H1 (cell line): ENCODE measurements around the gene MORC4. TPM values are rescaled to one million over a fixed set of nuclear protein-coding genes. Genes with fewer than 3 reads are reported as not detected.
A peak's percentile ranks its signal among the peaks of the same experiment; 100 is the strongest.

ENCODE experiments used
- FOSL1 ChIP-seq: IDR thresholded peaks from 2 replicates; pipeline ENCODE4 v1.6.1; 2011; ENCODE audit warnings: mild to moderate bottlenecking, low read depth, low read length, moderate library complexity; ENCODE audit not compliant: insufficient read depth
- JUN ChIP-seq: IDR thresholded peaks from 2 replicates; pipeline ENCODE4 v1.6.1; 2011; ENCODE audit warnings: low read depth, mild to moderate bottlenecking, improper control_type of control experiment, low read length
- TAF7 ChIP-seq: optimal IDR thresholded peaks from 2 replicates; pipeline ENCODE3; 2011; ENCODE audit warnings: low read depth, mild to moderate bottlenecking, inconsistent platforms, low read length, moderate library complexity, borderline replicate concordance
- polyA plus RNA-seq, 7 experiments: library from polyadenylated mRNA; depleted of rRNA in 3 of 7; stranded (reverse) in 5 of 7; unstranded in 2 of 7; fragments of >200 nt in 5 of 7; fragments of 200-250 nt in 2 of 7; gene quantifications; 1 replicate in 5 of 7; 2 replicates in 1 of 7; 4 replicates in 1 of 7; pipeline versions ENCODE4 v1.2.1 to v1.2.3, GENCODE V29; 2011 to 2013; ENCODE audit warnings: missing spikeins in 2 of 7, mixed read lengths in 2 of 7
- total RNA-seq: library from RNA; stranded (reverse); fragmentation: NEBNext Ultra II Directional; extraction: Animal tissue kit (Norgen Biotek cat#: 25700); gene quantifications from 2 replicates; pipeline ENCODE4 v1.2.1, GENCODE V29; 2021
- TF ChIP-seq, protein P1 (sequence below), 3 experiments: IDR thresholded peaks; 1 replicate in 2 of 3; 2 replicates in 1 of 3; pipeline versions ENCODE4 v1.5.1 to v1.6.1; 2011; ENCODE audit warnings: low read length in 3 of 3, mild to moderate bottlenecking in 3 of 3, inconsistent platforms in 2 of 3, low read depth in 1 of 3, moderate library complexity in 1 of 3; ENCODE audit not compliant: insufficient read depth in 1 of 3; ENCODE audit errors: control extremely low read depth in 1 of 3

The MORC4 gene
- total and polyA plus RNA-seq, 2 of the 8 experiments (the other 6 are each of a cell fraction or from before 2014, with no cell fraction given) = 1.4 to 2.5 TPM

DNA sequence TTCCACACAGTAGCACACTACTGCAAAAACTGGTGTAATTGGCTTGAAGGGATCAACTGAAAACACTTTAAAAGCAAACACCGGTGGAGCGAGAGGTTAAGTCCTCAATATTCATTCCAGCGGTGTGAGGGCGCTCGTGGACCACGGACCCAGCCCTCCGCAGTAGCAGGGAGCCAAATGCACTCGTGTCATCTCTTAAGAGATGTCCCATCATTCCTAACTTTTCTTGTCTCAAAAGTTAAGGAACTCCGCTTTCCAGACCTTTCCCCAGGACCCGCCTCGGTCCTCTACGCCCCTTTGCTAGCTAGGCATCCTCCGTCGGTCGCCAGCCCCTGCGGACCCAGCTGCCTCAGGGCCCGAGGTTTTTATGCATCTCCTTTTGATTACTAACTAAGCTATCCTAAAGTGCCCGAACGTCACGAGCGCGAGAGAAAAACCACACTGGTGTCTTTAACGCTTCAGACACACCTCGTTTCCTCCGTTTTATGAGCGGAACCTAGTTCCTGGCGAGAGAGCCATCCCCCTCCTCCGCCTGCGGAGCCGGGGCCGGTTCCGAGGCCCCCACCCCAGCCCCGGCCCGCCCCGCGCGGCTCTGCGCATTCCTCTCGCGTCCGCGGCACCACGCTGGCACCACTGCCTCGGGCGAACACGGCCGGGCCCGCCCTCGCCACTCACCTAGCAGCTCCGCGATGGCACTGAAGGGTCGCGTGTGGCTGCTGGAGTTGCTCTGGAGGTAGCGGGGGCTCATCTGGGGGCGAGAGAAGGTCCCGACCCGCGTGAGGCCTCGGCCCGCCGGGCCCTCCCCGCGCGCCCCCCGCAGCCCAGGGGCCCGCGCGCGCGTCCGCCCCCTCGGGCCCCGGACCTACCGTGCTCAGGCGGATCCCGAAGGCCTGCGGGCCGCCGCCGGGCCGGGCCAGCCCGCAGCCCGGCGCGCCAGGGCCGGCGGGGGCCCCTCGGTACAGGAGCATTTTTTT, 723 bp downstream of the MORC4 start (continued):
- TF ChIP-seq, protein P1, sequence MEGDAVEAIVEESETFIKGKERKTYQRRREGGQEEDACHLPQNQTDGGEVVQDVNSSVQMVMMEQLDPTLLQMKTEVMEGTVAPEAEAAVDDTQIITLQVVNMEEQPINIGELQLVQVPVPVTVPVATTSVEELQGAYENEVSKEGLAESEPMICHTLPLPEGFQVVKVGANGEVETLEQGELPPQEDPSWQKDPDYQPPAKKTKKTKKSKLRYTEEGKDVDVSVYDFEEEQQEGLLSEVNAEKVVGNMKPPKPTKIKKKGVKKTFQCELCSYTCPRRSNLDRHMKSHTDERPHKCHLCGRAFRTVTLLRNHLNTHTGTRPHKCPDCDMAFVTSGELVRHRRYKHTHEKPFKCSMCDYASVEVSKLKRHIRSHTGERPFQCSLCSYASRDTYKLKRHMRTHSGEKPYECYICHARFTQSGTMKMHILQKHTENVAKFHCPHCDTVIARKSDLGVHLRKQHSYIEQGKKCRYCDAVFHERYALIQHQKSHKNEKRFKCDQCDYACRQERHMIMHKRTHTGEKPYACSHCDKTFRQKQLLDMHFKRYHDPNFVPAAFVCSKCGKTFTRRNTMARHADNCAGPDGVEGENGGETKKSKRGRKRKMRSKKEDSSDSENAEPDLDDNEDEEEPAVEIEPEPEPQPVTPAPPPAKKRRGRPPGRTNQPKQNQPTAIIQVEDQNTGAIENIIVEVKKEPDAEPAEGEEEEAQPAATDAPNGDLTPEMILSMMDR (IDR thresholded peaks at IDR 0.05; ENCODE audit: control extremely low read depth in 1 of 3, insufficient read depth in 1 of 3, low read depth in 1 of 3, low read length in 3 of 3) = peak in 2 of 3 experiments; percentile 34; a peak in 2 of 4 replicates
- TF ChIP-seq FOSL1 = no peak
- TF ChIP-seq TAF7 = no peak
- no peak for TF ChIP-seq JUN
